GM23338 (cell line): Measurements from ENCODE around the gene LRRC3. TPM values are rescaled to one million over a fixed set of nuclear protein-coding genes. Genes with fewer than 3 reads are reported as not detected.

ENCODE experiments used
- CTCF ChIP-seq, 2 experiments: fragments of 200-600 bp in 1 of 2; sonication (generic) in 1 of 2; conservative IDR thresholded peaks; 2 replicates each; pipeline versions ENCODE4 v1.5.1 to v1.6.1; 2016 to 2017; ENCODE audit warnings: antibody characterized with exemption in 2 of 2, low read depth in 2 of 2, mild to moderate bottlenecking in 2 of 2, moderate library complexity in 1 of 2
- ETS1 ChIP-seq: IDR thresholded peaks from 2 replicates; pipeline ENCODE4 v1.6.1; 2016; ENCODE audit warnings: antibody characterized with exemption
- EZH2 ChIP-seq: fragments of 200-600 bp; sonication (generic); IDR thresholded peaks from one replicate; pipeline ENCODE4 v1.8.0; 2017; ENCODE audit warnings: antibody characterized with exemption, mild to moderate bottlenecking, low read depth; ENCODE audit not compliant: unreplicated experiment
- ZNF462 ChIP-seq: fragments of 250-450 bp; sonication (Bioruptor Pico); IDR thresholded peaks from 2 replicates; pipeline ENCODE4 v1.5.0; 2020; ENCODE audit warnings: mild to moderate bottlenecking, moderate library complexity
- polyA plus RNA-seq: library from polyadenylated mRNA; unstranded; fragments of >200 nt; fragmentation: Nextera tagmentation; extraction: Ambion mirVana; gene quantifications from 2 replicates; pipeline ENCODE4 v1.2.1, GENCODE V29; 2016
- total RNA-seq: library from RNA; depleted of rRNA; stranded (reverse); fragments of >200 nt; shearing (Covaris generic); gene quantifications from 2 replicates; pipeline ENCODE4 v1.2.3, GENCODE V29; 2014

The LRRC3 gene
- total and polyA plus RNA-seq, 2 experiments from 2014 or later, result 0.95 to 6.8 TPM

GRCh38 chr21:44483288-44484237 lies 28.3 kb downstream of the LRRC3 start (continued):
- no peak for TF ChIP-seq ZNF462 (CRISPR knock-in tag)
- TF ChIP-seq EZH2, result no peak
- TF ChIP-seq CTCF (conservative IDR thresholded peaks at IDR 0.05; ENCODE audit: low read depth in 2 of 2), result no peak
- TF ChIP-seq ETS1, result no peak
